ENCODE data around the gene AMBRA1. TPM values are rescaled to one million over a fixed set of nuclear protein-coding genes. Genes with fewer than 3 reads are reported as not detected.
"Not testable (repeated sequence)": the region's sequence is repeated elsewhere in the genome, so short reads cannot be mapped to it uniquely, and the experiment has no call there.

Gene AMBRA1
- polyA plus RNA-seq, 1 donor from 2014 or later: 34.5 TPM

DNA sequence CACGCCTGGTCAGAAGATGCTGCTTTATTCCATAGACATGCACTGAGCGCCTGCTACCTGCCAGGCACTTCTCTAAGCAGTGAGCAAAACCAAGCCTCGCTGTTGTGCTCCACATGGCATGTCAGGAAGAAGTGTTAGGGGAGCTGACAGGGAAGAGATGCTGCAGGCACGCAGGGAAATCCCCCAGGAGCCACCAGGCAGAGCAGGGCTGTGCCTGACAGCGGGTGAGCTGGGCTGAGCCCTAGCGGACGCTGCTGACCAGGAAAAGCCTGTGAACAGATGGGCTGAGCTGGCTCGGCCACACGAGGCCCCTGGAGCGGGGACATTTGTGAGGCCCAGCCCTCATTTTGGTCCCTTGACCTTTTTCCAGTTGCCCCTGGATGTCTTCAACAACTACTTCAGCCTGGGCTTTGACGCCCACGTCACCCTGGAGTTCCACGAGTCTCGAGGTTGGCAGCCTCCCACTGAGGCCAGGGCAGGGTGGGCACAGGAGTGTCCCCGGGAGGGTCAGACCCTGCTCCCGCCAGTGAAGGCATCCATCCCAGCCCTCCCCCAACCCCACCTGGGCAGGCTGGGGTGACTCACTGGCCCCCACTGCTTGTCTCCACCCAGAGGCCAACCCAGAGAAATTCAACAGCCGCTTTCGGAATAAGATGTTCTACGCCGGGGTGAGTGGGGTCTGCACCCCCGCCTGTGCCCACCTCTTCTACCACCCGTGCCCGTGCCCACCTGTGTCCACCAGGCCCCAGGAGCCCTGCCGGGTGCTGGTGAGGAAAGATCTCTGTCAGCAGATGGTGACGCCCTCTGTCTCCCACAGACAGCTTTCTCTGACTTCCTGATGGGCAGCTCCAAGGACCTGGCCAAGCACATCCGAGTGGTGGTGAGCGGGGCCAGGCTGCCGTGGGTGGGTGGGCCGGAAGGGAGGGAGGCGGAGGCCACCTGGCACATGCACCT is 219.8 kb downstream of the AMBRA1 start:
- Histone ChIP-seq H3K9me2 (ENCODE audit: insufficient read depth, low read length) (no peaks in the 10 kb centered on the region), H3K9me3 (ENCODE audit: low read length) (no peaks in the 10 kb centered on the region), H3K36me3 (ENCODE audit: insufficient read depth, low read length) (no peaks in the 10 kb centered on the region), H3K27ac (ENCODE audit: low read length) (no peak overlapping the region), H2AFZ (ENCODE audit: low read depth, low read length) (no peak overlapping the region), H4K20me1 (ENCODE audit: insufficient read depth) (no peaks in the 10 kb centered on the region), H3K4me2 (ENCODE audit: low read length) (no peak overlapping the region), H3K9ac (ENCODE audit: low read length) (no peak overlapping the region), H3K4me3 (ENCODE audit: low read length) (no peak overlapping the region), H3K79me2 (replicated peaks; ENCODE audit: insufficient read depth, low read length) (no peaks in the 10 kb centered on the region), H3K27me3 (ENCODE audit: insufficient read depth, low read depth, low read length) (no peaks in the 10 kb centered on the region), H3F3A (ENCODE audit: insufficient read depth, low read length, poor library complexity, severe bottlenecking) (no peaks in the 10 kb centered on the region)
- TF ChIP-seq CTCF (IDR thresholded peaks at IDR 0.05; ENCODE audit: poor library complexity, severe bottlenecking) (no peak), POLR2AphosphoS5 (IDR thresholded peaks at IDR 0.05) (no peak), SMC3 (conservative IDR thresholded peaks at IDR 0.05; ENCODE audit: poor library complexity) (no peak), RAD21 (conservative IDR thresholded peaks at IDR 0.05) (no peak), EZH2 (IDR thresholded peaks at IDR 0.05; ENCODE audit: borderline replicate concordance, insufficient read depth, low read length, poor library complexity, severe bottlenecking) (no peak), MXI1 (conservative IDR thresholded peaks at IDR 0.05; ENCODE audit: poor library complexity, severe bottlenecking) (no peak), EP300 (conservative IDR thresholded peaks at IDR 0.05; ENCODE audit: poor library complexity, severe bottlenecking) (no peak)
- TF ChIP-seq, protein P1, sequence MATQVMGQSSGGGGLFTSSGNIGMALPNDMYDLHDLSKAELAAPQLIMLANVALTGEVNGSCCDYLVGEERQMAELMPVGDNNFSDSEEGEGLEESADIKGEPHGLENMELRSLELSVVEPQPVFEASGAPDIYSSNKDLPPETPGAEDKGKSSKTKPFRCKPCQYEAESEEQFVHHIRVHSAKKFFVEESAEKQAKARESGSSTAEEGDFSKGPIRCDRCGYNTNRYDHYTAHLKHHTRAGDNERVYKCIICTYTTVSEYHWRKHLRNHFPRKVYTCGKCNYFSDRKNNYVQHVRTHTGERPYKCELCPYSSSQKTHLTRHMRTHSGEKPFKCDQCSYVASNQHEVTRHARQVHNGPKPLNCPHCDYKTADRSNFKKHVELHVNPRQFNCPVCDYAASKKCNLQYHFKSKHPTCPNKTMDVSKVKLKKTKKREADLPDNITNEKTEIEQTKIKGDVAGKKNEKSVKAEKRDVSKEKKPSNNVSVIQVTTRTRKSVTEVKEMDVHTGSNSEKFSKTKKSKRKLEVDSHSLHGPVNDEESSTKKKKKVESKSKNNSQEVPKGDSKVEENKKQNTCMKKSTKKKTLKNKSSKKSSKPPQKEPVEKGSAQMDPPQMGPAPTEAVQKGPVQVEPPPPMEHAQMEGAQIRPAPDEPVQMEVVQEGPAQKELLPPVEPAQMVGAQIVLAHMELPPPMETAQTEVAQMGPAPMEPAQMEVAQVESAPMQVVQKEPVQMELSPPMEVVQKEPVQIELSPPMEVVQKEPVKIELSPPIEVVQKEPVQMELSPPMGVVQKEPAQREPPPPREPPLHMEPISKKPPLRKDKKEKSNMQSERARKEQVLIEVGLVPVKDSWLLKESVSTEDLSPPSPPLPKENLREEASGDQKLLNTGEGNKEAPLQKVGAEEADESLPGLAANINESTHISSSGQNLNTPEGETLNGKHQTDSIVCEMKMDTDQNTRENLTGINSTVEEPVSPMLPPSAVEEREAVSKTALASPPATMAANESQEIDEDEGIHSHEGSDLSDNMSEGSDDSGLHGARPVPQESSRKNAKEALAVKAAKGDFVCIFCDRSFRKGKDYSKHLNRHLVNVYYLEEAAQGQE (IDR thresholded peaks at IDR 0.05; ENCODE audit: borderline replicate concordance): no peak

DNA sequence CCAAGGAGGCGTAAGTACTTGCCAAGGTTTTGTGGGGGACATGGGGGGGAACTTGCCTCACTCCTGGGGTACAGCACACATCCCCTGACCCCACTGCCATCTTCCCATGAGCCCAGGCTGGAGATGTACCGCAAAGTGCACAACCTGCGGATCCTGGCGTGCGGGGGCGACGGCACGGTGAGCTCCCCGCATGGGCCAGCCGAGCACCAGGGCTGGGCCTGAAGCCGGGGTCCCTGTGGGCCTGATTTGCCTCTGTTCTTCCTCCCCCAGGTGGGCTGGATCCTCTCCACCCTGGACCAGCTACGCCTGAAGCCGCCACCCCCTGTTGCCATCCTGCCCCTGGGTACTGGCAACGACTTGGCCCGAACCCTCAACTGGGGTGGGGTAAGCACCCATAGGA is 221.3 kb downstream of the AMBRA1 start:
- not testable (repeated sequence) for H3K79me2 ChIP-seq (replicated peaks; ENCODE audit: insufficient read depth, low read length); H3K9ac ChIP-seq (ENCODE audit: low read length); H3K27ac ChIP-seq (ENCODE audit: low read length); H3F3A ChIP-seq (ENCODE audit: insufficient read depth, low read length, poor library complexity, severe bottlenecking); H3K27me3 ChIP-seq (ENCODE audit: insufficient read depth, low read depth, low read length); H3K36me3 ChIP-seq (ENCODE audit: insufficient read depth, low read length); H4K20me1 ChIP-seq (ENCODE audit: insufficient read depth); H3K4me2 ChIP-seq (ENCODE audit: low read length); H3K9me3 ChIP-seq (ENCODE audit: low read length); H2AFZ ChIP-seq (ENCODE audit: low read depth, low read length); H3K4me3 ChIP-seq (ENCODE audit: low read length); H3K9me2 ChIP-seq (ENCODE audit: insufficient read depth, low read length)

All from neural cell (in vitro differentiated cells).